Mammary epithelial cell (primary cell): Measurements from ENCODE around the gene MBD6.

Experiments used
- CTCF ChIP-seq, 2 donors: IDR thresholded peaks in 1 of 2; conservative IDR thresholded peaks in 1 of 2; 2 replicates each; pipeline ENCODE4 v1.5.1; 2011 to 2012; ENCODE audit warnings: inconsistent platforms in 2 of 2, low read length in 2 of 2, mild to moderate bottlenecking in 2 of 2, control low read depth in 1 of 2, low read depth in 1 of 2; ENCODE audit not compliant: insufficient read depth in 1 of 2; ENCODE audit errors: extremely low read depth in 1 of 2
- EZH2 ChIP-seq: IDR thresholded peaks from 2 replicates; pipeline ENCODE4 v1.6.1; 2012; ENCODE audit warnings: low read length, inconsistent platforms, borderline replicate concordance

GRCh38 chr12:57513266-57513665 lies 9.4 kb upstream of the MBD6 start:
- TF ChIP-seq CTCF (conservative IDR thresholded peaks at IDR 0.05 in 1 of 2, IDR thresholded peaks at IDR 0.05 in 1 of 2; ENCODE audit: extremely low read depth in 1 of 2, insufficient read depth in 1 of 2, low read depth in 1 of 2, low read length in 2 of 2) (no peak), EZH2 (no peak)
